Activated T-helper 1 cell treated with anti-CD3 and anti-CD28 coated beads, Interleukin-2, amount 50 U/mL, for 16 hours (primary cell): ENCODE results near the gene CARMIL1.
"Not testable (repeated sequence)": the region's sequence is repeated elsewhere in the genome, so short reads cannot be mapped to it uniquely, and the experiment has no call there.

ENCODE experiments used
- DNase-seq, 2 donors: peaks; one replicate each; pipeline ENCODE4 v3.0.0-alpha.2; 2020; ENCODE audit warnings: low read depth in 1 of 2, low spot score in 1 of 2

CARMIL1 gene

GRCh38 chr6:25277386-25277785 is 1.8 kb upstream of the CARMIL1 start:
- no peak for DNase-seq

- DNase-seq, result no peak
Measured at GRCh38 chr6:25277857-25278256, 1.3 kb upstream of the CARMIL1 start.

GRCh38 chr6:25278261-25278913 is 787 bp upstream of the CARMIL1 start:
- no peak for DNase-seq

GRCh38 chr6:25279748-25280343 is 672 bp downstream of the CARMIL1 start:
- DNase-seq, result peak in 1 of 2 donors; percentile 0

- DNase-seq, result no peak
Measured at GRCh38 chr6:25280344-25281074, 1.3 kb downstream of the CARMIL1 start.

GRCh38 chr6:25286891-25287290 is 7.7 kb downstream of the CARMIL1 start:
- no peak for DNase-seq

GRCh38 chr6:25287941-25288340 is 8.8 kb downstream of the CARMIL1 start:
- no peak for DNase-seq

- no peak for DNase-seq
Measured at GRCh38 chr6:25288518-25288917, 9.3 kb downstream of the CARMIL1 start.

- no peak for DNase-seq
Measured at GRCh38 chr6:25290306-25291060, 11.3 kb downstream of the CARMIL1 start.

- no peak for DNase-seq
Measured at GRCh38 chr6:25292384-25292783, 13.2 kb downstream of the CARMIL1 start.

GRCh38 chr6:25295651-25296050 is 16.5 kb downstream of the CARMIL1 start:
- no peak for DNase-seq

GRCh38 chr6:25296217-25296905 is 17.2 kb downstream of the CARMIL1 start:
- no peak for DNase-seq

GRCh38 chr6:25297039-25297441 is 17.9 kb downstream of the CARMIL1 start:
- no peak for DNase-seq

- no peak for DNase-seq
Measured at GRCh38 chr6:25297823-25298522, 18.8 kb downstream of the CARMIL1 start.

- DNase-seq, result not testable (repeated sequence)
Measured at GRCh38 chr6:25298523-25298865, 19.3 kb downstream of the CARMIL1 start.

GRCh38 chr6:25301362-25301761 is 22.2 kb downstream of the CARMIL1 start:
- no peak for DNase-seq

- DNase-seq, result no peak
Measured at GRCh38 chr6:25302151-25302550, 23.0 kb downstream of the CARMIL1 start.

- no peak for DNase-seq
Measured at GRCh38 chr6:25302677-25303128, 23.5 kb downstream of the CARMIL1 start.

GRCh38 chr6:25303254-25303653 is 24.1 kb downstream of the CARMIL1 start:
- DNase-seq, result no peak

GRCh38 chr6:25306379-25306778 is 27.2 kb downstream of the CARMIL1 start:
- no peak for DNase-seq
